H9 (cell line): ENCODE measurements around the gene ACOX3. TPM values are rescaled to one million over a fixed set of nuclear protein-coding genes. Genes with fewer than 3 reads are reported as not detected.

Experiments
- DNase-seq: peaks from one replicate; pipeline ENCODE4 v3.0.0-alpha.2; 2017
- H2AFZ ChIP-seq: one replicate; pipeline ENCODE4 v1.6.1; 2013; ENCODE audit warnings: mild to moderate bottlenecking, low read length, control low read depth, moderate library complexity
- H2AK5ac ChIP-seq: 2 replicates; pipeline ENCODE4 v1.6.1; 2013; ENCODE audit warnings: low read length, control low read depth, mixed read lengths; ENCODE audit not compliant: insufficient read length
- H2BK120ac ChIP-seq: one replicate; pipeline ENCODE4 v1.6.1; 2013; ENCODE audit warnings: low read depth, mild to moderate bottlenecking, low read length, control low read depth, inconsistent platforms; ENCODE audit not compliant: poor library complexity, severe bottlenecking
- H2BK12ac ChIP-seq: 2 replicates; pipeline ENCODE4 v1.6.1; 2013; ENCODE audit warnings: low read length, control low read depth, mixed read lengths, low read depth; ENCODE audit not compliant: insufficient read length
- H2BK15ac ChIP-seq: 2 replicates; pipeline ENCODE4 v1.6.1; 2013; ENCODE audit warnings: low read depth, low read length, control low read depth
- H2BK20ac ChIP-seq: one replicate; pipeline ENCODE4 v1.6.1; 2013; ENCODE audit warnings: low read depth, mild to moderate bottlenecking, low read length, control low read depth, inconsistent platforms; ENCODE audit not compliant: poor library complexity, severe bottlenecking
- H2BK5ac ChIP-seq: 2 replicates; pipeline ENCODE4 v1.6.1; 2013; ENCODE audit warnings: low read length, control low read depth, mixed read lengths; ENCODE audit not compliant: insufficient read length
- H3K14ac ChIP-seq: 2 replicates; pipeline ENCODE4 v1.6.1; 2013; ENCODE audit warnings: low read length, control low read depth; ENCODE audit not compliant: insufficient read depth
- H3K18ac ChIP-seq: 2 replicates; pipeline ENCODE4 v1.6.1; 2013; ENCODE audit warnings: low read depth, mild to moderate bottlenecking, mixed read lengths, low read length, control low read depth; ENCODE audit not compliant: insufficient read length
- H3K23ac ChIP-seq: 2 replicates; pipeline ENCODE4 v1.6.1; 2013; ENCODE audit warnings: low read length, control low read depth, mixed read lengths, low read depth; ENCODE audit not compliant: insufficient read length
- H3K23me2 ChIP-seq: 2 replicates; pipeline ENCODE4 v1.6.1; 2013; ENCODE audit warnings: low read depth, mild to moderate bottlenecking, mixed read lengths, low read length, control low read depth; ENCODE audit not compliant: insufficient read length, poor library complexity, severe bottlenecking
- H3K27ac ChIP-seq: 2 replicates; pipeline ENCODE4 v1.5.1; 2013; ENCODE audit warnings: low read length, control low read depth, mixed read lengths, low read depth; ENCODE audit not compliant: insufficient read length
- H3K27me3 ChIP-seq: 2 replicates; pipeline ENCODE4 v1.6.1; 2013; ENCODE audit warnings: low read length, control low read depth, inconsistent platforms; ENCODE audit not compliant: insufficient read depth
- H3K4ac ChIP-seq: 2 replicates; pipeline ENCODE4 v1.6.1; 2013; ENCODE audit warnings: low read depth, mild to moderate bottlenecking, control low read depth, inconsistent platforms, low read length, moderate library complexity
- H3K4me1 ChIP-seq: 2 replicates; pipeline ENCODE4 v1.6.1; 2013; ENCODE audit warnings: low read length, control low read depth, inconsistent platforms; ENCODE audit not compliant: insufficient read depth
- H3K4me2 ChIP-seq: 2 replicates; pipeline ENCODE4 v1.6.1; 2013; ENCODE audit warnings: low read length, control low read depth, mixed read lengths; ENCODE audit not compliant: insufficient read length, insufficient read depth
- H3K56ac ChIP-seq: 2 replicates; pipeline ENCODE4 v1.6.1; 2013; ENCODE audit warnings: low read depth, mild to moderate bottlenecking, mixed read lengths, low read length, control low read depth; ENCODE audit not compliant: insufficient read length
- H3K79me1 ChIP-seq: 2 replicates; pipeline ENCODE4 v1.6.1; 2013; ENCODE audit warnings: low read depth, mild to moderate bottlenecking, moderate library complexity, low read length, control low read depth, inconsistent platforms; ENCODE audit not compliant: insufficient read depth, poor library complexity, severe bottlenecking
- H3K79me2 ChIP-seq: 2 replicates; pipeline ENCODE4 v1.6.1; 2013; ENCODE audit warnings: low read length, control low read depth, inconsistent platforms; ENCODE audit not compliant: insufficient read depth
- H3K9ac ChIP-seq: 2 replicates; pipeline ENCODE4 v1.6.1; 2013; ENCODE audit warnings: low read length, control low read depth, mixed read lengths; ENCODE audit not compliant: insufficient read length; ENCODE audit errors: extremely low read depth
- H3K9me3 ChIP-seq: one replicate; pipeline ENCODE4 v1.6.1; 2013; ENCODE audit warnings: low read depth, low read length, inconsistent platforms; ENCODE audit not compliant: control insufficient read depth
- H3T11ph ChIP-seq: one replicate; pipeline ENCODE4 v1.6.1; 2013; ENCODE audit warnings: mild to moderate bottlenecking, low read length, control low read depth, inconsistent platforms
- H4K20me1 ChIP-seq: one replicate; pipeline ENCODE4 v1.6.1; 2013; ENCODE audit not compliant: control insufficient read depth, insufficient read length, insufficient read depth
- H4K5ac ChIP-seq: 2 replicates; pipeline ENCODE4 v1.6.1; 2013; ENCODE audit warnings: low read depth, mild to moderate bottlenecking, mixed read lengths, low read length, control low read depth; ENCODE audit not compliant: insufficient read length
- H4K8ac ChIP-seq: replicated peaks from 2 replicates; pipeline ENCODE4 v1.6.1; 2013; ENCODE audit warnings: low read length, control low read depth, mixed read lengths, low read depth; ENCODE audit not compliant: insufficient read length
- H4K91ac ChIP-seq: 2 replicates; pipeline ENCODE4 v1.6.1; 2013; ENCODE audit warnings: low read depth, mild to moderate bottlenecking, moderate library complexity, mixed read lengths, low read length, control low read depth; ENCODE audit not compliant: insufficient read length
- H3K27ac Mint-ChIP-seq, 3 experiments: 2 replicates in 2 of 3; 3 replicates in 1 of 3; pipeline ENCODE4 v1.8.0; 2020 to 2021; ENCODE audit warnings: mixed read lengths in 3 of 3, mild to moderate bottlenecking in 1 of 3, moderate library complexity in 1 of 3
- H3K27me3 Mint-ChIP-seq: 2 replicates; pipeline ENCODE4 v1.8.0; 2021; ENCODE audit warnings: low read depth, mild to moderate bottlenecking, moderate library complexity, mixed read lengths
- H3K36me3 Mint-ChIP-seq, 3 experiments: 2 replicates in 2 of 3; 3 replicates in 1 of 3; pipeline ENCODE4 v1.8.0; 2020 to 2021; ENCODE audit warnings: low read depth in 3 of 3, mixed read lengths in 3 of 3; ENCODE audit not compliant: insufficient read depth in 1 of 3
- H3K4me1 Mint-ChIP-seq, 2 experiments: 2 replicates each; pipeline ENCODE4 v1.8.0; 2020; ENCODE audit warnings: mixed read lengths in 2 of 2
- H3K4me3 Mint-ChIP-seq, 2 experiments: 2 replicates in 1 of 2; 3 replicates in 1 of 2; pipeline ENCODE4 v1.8.0; 2020 to 2021; ENCODE audit warnings: mild to moderate bottlenecking in 2 of 2, mixed read lengths in 2 of 2, moderate library complexity in 1 of 2
- H3K9me3 Mint-ChIP-seq, 2 experiments: 2 replicates in 1 of 2; 3 replicates in 1 of 2; pipeline ENCODE4 v1.8.0; 2020; ENCODE audit warnings: mild to moderate bottlenecking in 2 of 2, mixed read lengths in 2 of 2, moderate library complexity in 1 of 2
- CTCF ChIP-seq: fragments of 200-600 bp; sonication (generic); conservative IDR thresholded peaks from 3 replicates; pipeline ENCODE4 v1.8.0; 2021; ENCODE audit warnings: antibody characterized with exemption, mild to moderate bottlenecking
- WGBS: extraction: QIAGEN DNeasy Blood & Tissue Kit; methylation state at CpG from one replicate; pipeline ENCODE4 v1.1.7; 2013; ENCODE audit warnings: missing lambda C conversion rate, low lambda C conversion rate, mixed read lengths; ENCODE audit not compliant: insufficient read length; ENCODE audit errors: extremely low coverage; 5-methylcytosine and 5-hydroxymethylcytosine counted together
- total RNA-seq: library from RNA; stranded (reverse); gene quantifications from 2 replicates; pipeline ENCODE4 v1.2.1, GENCODE V29; 2021

Gene ACOX3
- total RNA-seq, 1 experiment from 2014 or later, result 13.8 TPM

- H3K23me2 ChIP-seq, result no peaks in the 10 kb centered on the region
- no peaks in the 10 kb centered on the region for H3K27me3 ChIP-seq
- no peak overlapping the region for H3K4ac ChIP-seq
- no peak overlapping the region for H4K91ac ChIP-seq
- H3K79me2 ChIP-seq, result no peaks in the 10 kb centered on the region
- H2BK20ac ChIP-seq, result no peak overlapping the region
- no peak overlapping the region for H2BK15ac ChIP-seq
- H3K4me2 ChIP-seq, result no peak overlapping the region
- H4K5ac ChIP-seq, result no peak overlapping the region
- H3K9me3 ChIP-seq, result no peaks in the 10 kb centered on the region
- no peak overlapping the region for H3K9ac ChIP-seq
- no peak for TF ChIP-seq CTCF
- no peak overlapping the region for H2AK5ac ChIP-seq
- H3K79me1 ChIP-seq, result no peaks in the 10 kb centered on the region
- H3K14ac ChIP-seq, result no peak overlapping the region
- no peak overlapping the region for H3K18ac ChIP-seq
- no peak overlapping the region for H3K4me3 Mint-ChIP-seq
- H3K4me1 ChIP-seq, result no peaks in the 10 kb centered on the region; the same call in 1 of the 2 replicates
- peaks cover 3 to 4% of the 10 kb centered on the region in 2 experiments for H3K9me3 Mint-ChIP-seq
- no peak overlapping the region for H2AFZ ChIP-seq
- no peak overlapping the region for H3K27ac ChIP-seq
- no peak overlapping the region for H2BK5ac ChIP-seq
- no peak overlapping the region for H2BK120ac ChIP-seq
- DNase-seq, result no peak
- H3K4me1 Mint-ChIP-seq, result peaks cover 41 to 42% of the 10 kb centered on the region in 2 experiments
- no peak overlapping the region for H2BK12ac ChIP-seq
- no peaks in the 10 kb centered on the region for H4K20me1 ChIP-seq
- no CpG with 5 or more reads among the region's 21 CpGs for WGBS
- H3K27me3 Mint-ChIP-seq, result peaks cover 7% of the 10 kb centered on the region
- no peak overlapping the region for H3T11ph ChIP-seq
- H4K8ac ChIP-seq, result no peak overlapping the region
- no peak overlapping the region for H3K23ac ChIP-seq
- no peak overlapping the region for H3K56ac ChIP-seq
- no peak overlapping the region for H3K27ac Mint-ChIP-seq
- peaks cover 0 to 4% (median 2%) of the 10 kb centered on the region in 3 experiments; a peak in 3 of 7 replicates for H3K36me3 Mint-ChIP-seq
Observed at GRCh38 chr4:8434251-8435073, 6.1 kb downstream of the ACOX3 start.
